NCI-H226 (cell line): ENCODE data around the gene SSBP2.
A peak's percentile ranks its signal among the peaks of the same experiment; 100 is the strongest.
"Not testable (repeated sequence)": the region's sequence is repeated elsewhere in the genome, so short reads cannot be mapped to it uniquely, and the experiment has no call there.

Experiments
- DNase-seq: peaks from one replicate; pipeline ENCODE4 v3.0.0-alpha.2; 2015

The SSBP2 gene

GRCh38 chr5:81650987-81651386, 99.9 kb downstream of the SSBP2 start:
- no peak for DNase-seq

- no peak for DNase-seq
Measured at GRCh38 chr5:81646469-81646995, 104.4 kb downstream of the SSBP2 start.

GRCh38 chr5:81642210-81642609, 108.7 kb downstream of the SSBP2 start:
- DNase-seq: no peak

GRCh38 chr5:81639556-81639955, 111.3 kb downstream of the SSBP2 start:
- DNase-seq: peak; percentile 53

- DNase-seq: peak; percentile 17
Measured at GRCh38 chr5:81638471-81638870, 112.4 kb downstream of the SSBP2 start.

GRCh38 chr5:81633891-81634290, 117.0 kb downstream of the SSBP2 start:
- DNase-seq: no peak

- DNase-seq: no peak
Measured at GRCh38 chr5:81633471-81633870, 117.4 kb downstream of the SSBP2 start.

GRCh38 chr5:81632679-81633078, 118.2 kb downstream of the SSBP2 start:
- no peak for DNase-seq

- DNase-seq: no peak
Measured at GRCh38 chr5:81631621-81632020, 119.3 kb downstream of the SSBP2 start.

- DNase-seq: no peak
Measured at GRCh38 chr5:81631124-81631523, 119.8 kb downstream of the SSBP2 start.

GRCh38 chr5:81630684-81631083, 120.2 kb downstream of the SSBP2 start:
- no peak for DNase-seq

- DNase-seq: no peak
Measured at GRCh38 chr5:81629986-81630385, 120.9 kb downstream of the SSBP2 start.

GRCh38 chr5:81628061-81628460, 122.8 kb downstream of the SSBP2 start:
- not testable (repeated sequence) for DNase-seq

- peak; percentile 94 for DNase-seq
Measured at GRCh38 chr5:81626524-81626923, 124.4 kb downstream of the SSBP2 start.

- DNase-seq: no peak
Measured at GRCh38 chr5:81609810-81610375, 141.0 kb downstream of the SSBP2 start.

GRCh38 chr5:81608976-81609375, 141.9 kb downstream of the SSBP2 start:
- DNase-seq: no peak

GRCh38 chr5:81607693-81608092, 143.2 kb downstream of the SSBP2 start:
- no peak for DNase-seq

- no peak for DNase-seq
Measured at GRCh38 chr5:81606150-81606549, 144.7 kb downstream of the SSBP2 start.

GRCh38 chr5:81605299-81605698, 145.6 kb downstream of the SSBP2 start:
- DNase-seq: no peak

- no peak for DNase-seq
Measured at GRCh38 chr5:81604193-81604592, 146.7 kb downstream of the SSBP2 start.

- peak; percentile 35 for DNase-seq
Measured at GRCh38 chr5:81601919-81602318, 149.0 kb downstream of the SSBP2 start.

GRCh38 chr5:81592085-81592484, 158.8 kb downstream of the SSBP2 start:
- not testable (repeated sequence) for DNase-seq

GRCh38 chr5:81590498-81591384, 160.2 kb downstream of the SSBP2 start:
- peak; percentile 7 for DNase-seq

- no peak for DNase-seq
Measured at GRCh38 chr5:81579262-81579924, 171.5 kb downstream of the SSBP2 start.
